ENCODE results near the gene RYR2.

RYR2 gene

DNA sequence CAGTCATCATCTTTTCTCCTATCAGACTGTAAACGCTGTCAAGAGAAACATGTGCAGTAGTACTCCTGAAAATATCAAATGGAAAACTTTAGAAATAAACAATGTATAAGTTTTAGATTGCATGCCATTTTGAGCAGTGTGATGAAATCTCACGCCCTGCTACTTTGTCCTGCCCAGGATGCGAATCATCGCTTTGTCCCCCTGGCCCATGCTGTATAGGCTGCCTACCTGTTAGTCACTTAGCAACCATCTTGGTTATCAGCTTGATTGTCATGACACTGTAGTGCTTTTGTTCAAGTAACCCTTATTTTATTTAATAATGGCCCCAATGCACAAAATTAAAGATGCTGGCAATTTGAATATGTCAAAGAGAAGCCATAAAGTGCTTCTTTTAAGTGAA is 485.8 kb downstream of the RYR2 start:
- H2AK5ac ChIP-seq (ENCODE audit: low read length) = no peak overlapping the region
- no peak overlapping the region for H3K9ac ChIP-seq (ENCODE audit: low read length)
- H3K4me3 ChIP-seq (ENCODE audit: low read depth, low read length) = no peak overlapping the region
- H3K4ac ChIP-seq (ENCODE audit: low read depth, low read length) = no peak overlapping the region
- no peaks in the 10 kb centered on the region for H3K9me3 ChIP-seq (ENCODE audit: insufficient read depth, low read depth, low read length)
- no peaks in the 10 kb centered on the region for H3K4me1 ChIP-seq (ENCODE audit: control insufficient read depth in 1 of 2, insufficient read depth in 2 of 2, low read length in 2 of 2)
- H4K91ac ChIP-seq (ENCODE audit: low read depth, low read length) = no peak overlapping the region
- H4K8ac ChIP-seq (ENCODE audit: low read depth, low read length) = no peak overlapping the region
- whole genome bisulfite sequencing (ENCODE audit: extremely low coverage, insufficient coverage, insufficient read length) = no CpG with 5 or more reads among the region's 4 CpGs
- no peak overlapping the region for H3K27ac ChIP-seq (ENCODE audit: low read depth, low read length)
- DNase-seq = no peak
- no peak overlapping the region for H2AFZ ChIP-seq (ENCODE audit: insufficient read depth, low read length, poor library complexity)
- H3K79me1 ChIP-seq (ENCODE audit: low read length) = no peaks in the 10 kb centered on the region
- H3K18ac ChIP-seq (ENCODE audit: low read length) = no peak overlapping the region
- no peaks in the 10 kb centered on the region for H3K27me3 ChIP-seq (ENCODE audit: insufficient read depth, low read length)
- H3K79me2 ChIP-seq (ENCODE audit: control insufficient read depth, insufficient read depth, low read length, poor library complexity) = no peaks in the 10 kb centered on the region
- no peak overlapping the region for H3K4me2 ChIP-seq (ENCODE audit: low read length)
- H3K23ac ChIP-seq (ENCODE audit: low read length) = no peak overlapping the region
- no peak overlapping the region for H2BK120ac ChIP-seq (ENCODE audit: insufficient read depth, low read length, poor library complexity)
- no peak overlapping the region for H4K12ac ChIP-seq (ENCODE audit: low read depth, low read length)
- H3K14ac ChIP-seq (ENCODE audit: low read length) = no peak overlapping the region
- no peak overlapping the region for H2BK5ac ChIP-seq (ENCODE audit: low read depth, low read length, poor library complexity)
- H3K36me3 ChIP-seq (ENCODE audit: control insufficient read depth in 1 of 2, insufficient read depth in 2 of 2, low read length in 2 of 2) = no peaks in the 10 kb centered on the region
- H2BK12ac ChIP-seq (ENCODE audit: low read length) = no peak overlapping the region

DNA sequence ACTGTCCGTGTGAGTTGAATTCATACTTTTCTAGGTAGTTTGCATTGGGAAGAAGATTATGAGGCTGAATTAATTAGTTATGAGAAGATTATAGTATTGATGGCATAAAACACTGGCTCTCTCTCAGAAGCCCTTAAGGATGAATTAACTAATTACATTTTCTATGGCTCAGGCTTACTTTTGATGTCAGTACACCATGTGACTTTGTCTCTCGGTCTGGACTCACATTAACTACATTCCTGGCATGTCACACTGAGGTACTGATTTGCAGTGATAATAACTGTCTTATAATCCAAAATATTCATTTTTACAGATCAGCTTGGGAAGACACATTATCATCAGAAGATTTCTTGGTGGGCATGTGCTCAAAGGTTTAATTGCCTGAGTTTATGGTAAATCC is 486.6 kb downstream of the RYR2 start:
- no peak overlapping the region for H3K18ac ChIP-seq (ENCODE audit: low read length)
- WGBS (ENCODE audit: extremely low coverage, insufficient coverage, insufficient read length) = no CpG with 5 or more reads among the region's 2 CpGs
- H3K36me3 ChIP-seq (ENCODE audit: control insufficient read depth in 1 of 2, insufficient read depth in 2 of 2, low read length in 2 of 2) = no peaks in the 10 kb centered on the region
- H2AFZ ChIP-seq (ENCODE audit: insufficient read depth, low read length, poor library complexity) = no peak overlapping the region
- H3K4me3 ChIP-seq (ENCODE audit: low read depth, low read length) = no peak overlapping the region
- H4K8ac ChIP-seq (ENCODE audit: low read depth, low read length) = no peak overlapping the region
- H3K79me2 ChIP-seq (ENCODE audit: control insufficient read depth, insufficient read depth, low read length, poor library complexity) = no peaks in the 10 kb centered on the region
- no peak overlapping the region for H3K14ac ChIP-seq (ENCODE audit: low read length)
- H4K12ac ChIP-seq (ENCODE audit: low read depth, low read length) = no peak overlapping the region
- DNase-seq = peak in 1 of 2 donors; percentile 11
- H2BK5ac ChIP-seq (ENCODE audit: low read depth, low read length, poor library complexity) = no peak overlapping the region
- H4K91ac ChIP-seq (ENCODE audit: low read depth, low read length) = no peak overlapping the region
- no peak overlapping the region for H3K4me2 ChIP-seq (ENCODE audit: low read length)
- H3K23ac ChIP-seq (ENCODE audit: low read length) = no peak overlapping the region
- no peak overlapping the region for H2BK120ac ChIP-seq (ENCODE audit: insufficient read depth, low read length, poor library complexity)
- H3K27ac ChIP-seq (ENCODE audit: low read depth, low read length) = no peak overlapping the region
- H2BK12ac ChIP-seq (ENCODE audit: low read length) = no peak overlapping the region
- H2AK5ac ChIP-seq (ENCODE audit: low read length) = no peak overlapping the region
- no peaks in the 10 kb centered on the region for H3K4me1 ChIP-seq (ENCODE audit: control insufficient read depth in 1 of 2, insufficient read depth in 2 of 2, low read length in 2 of 2)
- H3K4ac ChIP-seq (ENCODE audit: low read depth, low read length) = no peak overlapping the region
- no peaks in the 10 kb centered on the region for H3K9me3 ChIP-seq (ENCODE audit: insufficient read depth, low read depth, low read length)
- H3K9ac ChIP-seq (ENCODE audit: low read length) = no peak overlapping the region
- no peaks in the 10 kb centered on the region for H3K79me1 ChIP-seq (ENCODE audit: low read length)
- no peaks in the 10 kb centered on the region for H3K27me3 ChIP-seq (ENCODE audit: insufficient read depth, low read length)

DNA sequence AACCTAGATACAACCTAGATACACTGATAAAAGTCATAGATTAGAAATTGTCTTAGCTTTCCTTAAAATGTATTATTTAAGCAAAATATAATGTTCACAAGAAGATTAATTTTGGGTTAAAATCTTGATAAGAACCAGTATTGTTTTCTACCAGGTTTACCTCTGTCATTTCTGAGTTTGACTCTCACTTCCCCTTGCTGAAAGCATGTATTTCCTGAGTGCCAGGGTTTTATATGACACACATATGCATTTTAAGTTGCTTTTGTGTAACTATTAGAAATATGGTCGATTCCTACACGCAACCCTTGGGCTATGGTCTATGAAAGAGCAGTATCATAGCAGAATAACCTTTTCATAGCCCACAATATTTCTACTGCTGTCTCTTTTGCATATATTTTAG is 497.1 kb downstream of the RYR2 start:
- Histone ChIP-seq H2AK5ac (ENCODE audit: low read length) (no peak overlapping the region), H2BK120ac (ENCODE audit: insufficient read depth, low read length, poor library complexity) (no peak overlapping the region), H3K4me3 (ENCODE audit: low read depth, low read length) (no peak overlapping the region), H2BK5ac (ENCODE audit: low read depth, low read length, poor library complexity) (no peak overlapping the region), H3K4ac (ENCODE audit: low read depth, low read length) (no peak overlapping the region), H3K18ac (ENCODE audit: low read length) (no peak overlapping the region), H3K4me1 (ENCODE audit: control insufficient read depth in 1 of 2, insufficient read depth in 2 of 2, low read length in 2 of 2) (no peaks in the 10 kb centered on the region), H3K4me2 (ENCODE audit: low read length) (no peak overlapping the region), H2AFZ (ENCODE audit: insufficient read depth, low read length, poor library complexity) (no peak overlapping the region), H4K8ac (ENCODE audit: low read depth, low read length) (no peak overlapping the region), H4K12ac (ENCODE audit: low read depth, low read length) (no peak overlapping the region), H3K79me2 (ENCODE audit: control insufficient read depth, insufficient read depth, low read length, poor library complexity) (no peaks in the 10 kb centered on the region), H3K79me1 (ENCODE audit: low read length) (no peaks in the 10 kb centered on the region), H4K91ac (ENCODE audit: low read depth, low read length) (no peak overlapping the region), H3K27me3 (ENCODE audit: insufficient read depth, low read length) (no peaks in the 10 kb centered on the region), H3K27ac (ENCODE audit: low read depth, low read length) (no peak overlapping the region), H3K36me3 (ENCODE audit: control insufficient read depth in 1 of 2, insufficient read depth in 2 of 2, low read length in 2 of 2) (no peaks in the 10 kb centered on the region), H3K9ac (ENCODE audit: low read length) (no peak overlapping the region), H3K23ac (ENCODE audit: low read length) (no peak overlapping the region), H3K9me3 (ENCODE audit: insufficient read depth, low read depth, low read length) (no peaks in the 10 kb centered on the region), H3K14ac (ENCODE audit: low read length) (no peak overlapping the region), H2BK12ac (ENCODE audit: low read length) (no peak overlapping the region)
- no CpG with 5 or more reads among the region's 2 CpGs for WGBS (ENCODE audit: extremely low coverage, insufficient coverage, insufficient read length)
- no peak for DNase-seq

DNA sequence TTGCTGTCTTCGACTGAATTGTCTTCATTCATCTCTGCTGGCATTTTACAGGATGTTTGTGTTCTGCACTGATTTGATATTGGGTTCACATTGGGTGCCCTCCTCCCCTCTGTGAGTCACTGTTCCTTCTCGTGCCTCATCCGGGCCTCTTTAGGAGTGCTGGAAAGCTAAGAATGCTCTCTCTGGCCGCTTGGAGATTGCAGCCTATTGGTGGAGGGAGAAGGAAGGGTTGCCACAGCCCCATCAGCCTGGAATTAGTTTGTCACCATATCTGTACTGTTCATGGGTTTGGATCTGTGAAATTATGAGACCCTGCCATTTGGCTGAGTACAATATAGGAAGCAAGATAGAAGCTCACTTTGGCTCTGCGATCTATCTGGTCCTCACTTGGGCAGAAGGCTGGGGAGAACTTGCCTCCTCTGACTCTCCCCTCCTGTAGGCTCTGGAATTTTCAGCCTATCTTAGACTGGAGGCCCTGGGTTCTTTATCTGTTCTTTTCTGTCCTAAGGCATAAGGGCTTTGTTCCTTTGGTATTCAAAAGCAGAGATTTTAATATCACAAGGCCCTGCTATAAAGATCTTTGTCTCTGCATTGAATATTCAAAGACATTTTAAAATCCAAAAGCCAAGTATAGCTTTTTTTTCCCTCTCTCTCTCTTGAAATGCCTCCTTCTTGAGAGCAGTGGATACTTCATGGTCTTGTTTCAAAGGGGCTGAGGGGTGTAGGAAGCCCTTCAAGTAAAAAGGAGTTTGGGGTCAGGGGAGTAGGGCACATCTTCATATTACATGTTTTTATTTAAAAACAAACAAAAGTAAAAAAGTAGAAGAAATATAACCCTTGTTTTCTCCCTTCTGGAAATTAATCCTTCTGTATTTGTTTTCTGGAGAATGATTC is 500.8 kb downstream of the RYR2 start:
- no peak overlapping the region for H4K12ac ChIP-seq (ENCODE audit: low read depth, low read length)
- H3K27me3 ChIP-seq (ENCODE audit: insufficient read depth, low read length) = no peaks in the 10 kb centered on the region
- no peak overlapping the region for H3K4me2 ChIP-seq (ENCODE audit: low read length)
- no peak overlapping the region for H4K91ac ChIP-seq (ENCODE audit: low read depth, low read length)
- H3K36me3 ChIP-seq (ENCODE audit: control insufficient read depth in 1 of 2, insufficient read depth in 2 of 2, low read length in 2 of 2) = no peaks in the 10 kb centered on the region
- H3K27ac ChIP-seq (ENCODE audit: low read depth, low read length) = no peak overlapping the region
- no peaks in the 10 kb centered on the region for H3K79me2 ChIP-seq (ENCODE audit: control insufficient read depth, insufficient read depth, low read length, poor library complexity)
- H3K14ac ChIP-seq (ENCODE audit: low read length) = no peak overlapping the region
- H4K8ac ChIP-seq (ENCODE audit: low read depth, low read length) = no peak overlapping the region
- no peaks in the 10 kb centered on the region for H3K9me3 ChIP-seq (ENCODE audit: insufficient read depth, low read depth, low read length)
- H2BK5ac ChIP-seq (ENCODE audit: low read depth, low read length, poor library complexity) = no peak overlapping the region
- no peak overlapping the region for H2BK12ac ChIP-seq (ENCODE audit: low read length)
- H2AFZ ChIP-seq (ENCODE audit: insufficient read depth, low read length, poor library complexity) = no peak overlapping the region
- no peak overlapping the region for H3K18ac ChIP-seq (ENCODE audit: low read length)
- no peak overlapping the region for H3K23ac ChIP-seq (ENCODE audit: low read length)
- no CpG with 5 or more reads among the region's 5 CpGs for WGBS (ENCODE audit: extremely low coverage, insufficient coverage, insufficient read length)
- no peaks in the 10 kb centered on the region for H3K79me1 ChIP-seq (ENCODE audit: low read length)
- no peak overlapping the region for H3K4ac ChIP-seq (ENCODE audit: low read depth, low read length)
- H2BK120ac ChIP-seq (ENCODE audit: insufficient read depth, low read length, poor library complexity) = no peak overlapping the region
- H3K9ac ChIP-seq (ENCODE audit: low read length) = no peak overlapping the region
- H2AK5ac ChIP-seq (ENCODE audit: low read length) = no peak overlapping the region
- H3K4me1 ChIP-seq (ENCODE audit: control insufficient read depth in 1 of 2, insufficient read depth in 2 of 2, low read length in 2 of 2) = no peaks in the 10 kb centered on the region
- H3K4me3 ChIP-seq (ENCODE audit: low read depth, low read length) = no peak overlapping the region
- no peak for DNase-seq
